Measurements from ENCODE around the gene GATAD2A. TPM values are rescaled to one million over a fixed set of nuclear protein-coding genes. Genes with fewer than 3 reads are reported as not detected.
A peak's percentile ranks its signal among the peaks of the same experiment; 100 is the strongest.

Gene GATAD2A
- total and polyA plus RNA-seq, 4 donors = 7.1 to 23.7 (median 18.2) TPM

DNA sequence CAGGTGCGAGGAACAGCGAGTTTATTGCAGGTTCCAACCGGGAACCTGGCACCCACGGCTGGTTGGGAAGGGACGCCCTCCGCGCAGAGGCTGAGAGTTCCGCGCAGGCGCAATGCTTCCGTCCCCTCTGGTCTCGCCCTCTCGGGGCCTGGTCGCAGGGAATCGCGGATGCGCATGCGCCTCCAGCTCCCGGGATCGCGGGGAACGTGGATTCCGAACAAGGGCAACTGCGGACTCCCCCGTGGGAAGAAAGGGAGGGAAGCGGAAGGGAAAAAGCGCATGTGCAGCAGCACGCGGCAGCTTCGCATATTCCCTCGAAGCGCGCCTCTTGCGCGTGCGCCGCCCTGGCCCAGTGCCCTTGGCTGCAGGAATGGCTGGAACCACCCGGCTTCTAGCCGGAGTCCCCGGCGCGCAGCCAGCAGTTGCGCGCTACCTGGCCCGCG, 108.8 kb downstream of the GATAD2A start:
- DNase-seq (ENCODE audit: low spot score) = peak; percentile 65
- no peak overlapping the region for H3K27ac ChIP-seq (ENCODE audit: low read depth in 1 of 2, low read length in 2 of 2)
- H3K27me3 ChIP-seq (ENCODE audit: control insufficient read depth in 4 of 4, insufficient read depth in 4 of 4, low read length in 3 of 4) = no peaks in the 10 kb centered on the region
- H3K4me3 ChIP-seq (ENCODE audit: low read depth in 1 of 3, low read length in 3 of 3) = peak overlapping the region in 1 of 3 donors; percentile 8
- no peaks in the 10 kb centered on the region for H3K36me3 ChIP-seq (ENCODE audit: control insufficient read depth in 4 of 4, insufficient read depth in 3 of 4, low read depth in 1 of 4, low read length in 3 of 4)
- H3K4me1 ChIP-seq (ENCODE audit: control insufficient read depth in 4 of 4, insufficient read depth in 4 of 4, low read length in 3 of 4) = peaks cover 6 to 17% (median 11%) of the 10 kb centered on the region in 4 donors
- no peak for TF ChIP-seq RAD21 (IDR thresholded peaks at IDR 0.05)
- TF ChIP-seq, protein P1, sequence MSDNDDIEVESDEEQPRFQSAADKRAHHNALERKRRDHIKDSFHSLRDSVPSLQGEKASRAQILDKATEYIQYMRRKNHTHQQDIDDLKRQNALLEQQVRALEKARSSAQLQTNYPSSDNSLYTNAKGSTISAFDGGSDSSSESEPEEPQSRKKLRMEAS (IDR thresholded peaks at IDR 0.05) = peak; percentile 97
- H3K9me3 ChIP-seq (ENCODE audit: control insufficient read depth in 4 of 4, low read length in 3 of 4) = no peaks in the 10 kb centered on the region
- H3K9ac ChIP-seq (ENCODE audit: low read depth in 1 of 2, low read length in 2 of 2) = no peak overlapping the region
- 48% methylated on average over 46 of the region's 46 CpGs for WGBS

DNA sequence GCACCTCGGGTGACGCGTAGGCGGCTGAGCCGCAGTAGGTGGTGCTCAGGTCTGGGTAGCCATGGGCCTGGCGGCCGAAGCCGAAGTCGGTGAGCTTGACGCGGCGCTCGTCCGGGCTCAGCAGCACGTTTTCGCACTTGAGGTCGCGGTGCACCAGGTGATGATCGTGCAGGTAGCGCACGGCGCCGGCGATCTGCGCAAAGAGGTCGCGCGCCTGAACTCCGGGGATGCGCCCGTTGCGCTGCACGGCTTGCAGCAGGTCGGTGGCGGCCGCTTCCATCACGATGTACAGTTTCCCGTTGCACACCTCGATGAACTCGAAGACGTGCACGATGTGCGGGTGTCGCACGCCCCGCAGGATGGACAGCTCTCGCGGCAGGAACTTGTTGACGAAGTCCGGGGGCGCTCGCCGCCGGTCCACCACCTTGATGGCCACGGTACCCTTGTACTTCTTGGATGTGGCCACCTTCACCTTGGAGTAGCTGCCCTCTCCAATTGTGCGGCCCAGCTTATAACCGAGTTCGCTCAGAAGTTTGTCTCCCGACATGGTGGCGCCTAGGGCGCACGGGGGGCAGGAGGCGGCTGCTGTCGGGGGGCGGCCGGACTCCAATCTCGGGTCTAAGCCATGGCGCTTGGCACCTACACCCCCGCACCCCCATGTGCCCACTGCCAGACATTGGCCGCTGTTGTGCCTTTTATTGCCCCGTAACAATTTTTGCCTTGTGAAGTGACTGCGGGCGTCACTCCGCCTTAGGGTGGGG, 109.6 kb downstream of the GATAD2A start, which contains the start of gene TSSK6:
Gene TSSK6 (minus strand): TSS at position 668 of the 761 bp plus-strand sequence. CDS start 121 bp downstream, at position 547.
- 82% methylated on average over 74 of the region's 74 CpGs for WGBS
- Histone ChIP-seq H3K4me1 (ENCODE audit: control insufficient read depth in 4 of 4, insufficient read depth in 4 of 4, low read length in 3 of 4) (peaks cover 6 to 17% (median 11%) of the 10 kb centered on the region in 4 donors), H3K9me3 (ENCODE audit: control insufficient read depth in 4 of 4, low read length in 3 of 4) (no peaks in the 10 kb centered on the region), H3K9ac (ENCODE audit: low read depth in 1 of 2, low read length in 2 of 2) (peak within 1 kb of the TSS; percentile 78 to 91), H3K36me3 (ENCODE audit: control insufficient read depth in 4 of 4, insufficient read depth in 3 of 4, low read depth in 1 of 4, low read length in 3 of 4) (no peaks in the 10 kb centered on the region), H3K27ac (ENCODE audit: low read depth in 1 of 2, low read length in 2 of 2) (peak within 1 kb of the TSS; percentile 81 to 84), H3K27me3 (ENCODE audit: control insufficient read depth in 4 of 4, insufficient read depth in 4 of 4, low read length in 3 of 4) (no peaks in the 10 kb centered on the region), H3K4me3 (ENCODE audit: low read depth in 1 of 3, low read length in 3 of 3) (peak within 1 kb of the TSS; percentile 56 to 98 (median 92))
- DNase-seq (ENCODE audit: low spot score) = no peak
- TF ChIP-seq RXRA (IDR thresholded peaks at IDR 0.05) = no peak
- TF ChIP-seq GABPA (IDR thresholded peaks at IDR 0.05 in 1 of 2, conservative IDR thresholded peaks at IDR 0.05 in 1 of 2) = no peak
- TF ChIP-seq ZBTB33 (IDR thresholded peaks at IDR 0.05) = no peak
- TF ChIP-seq HNF4G (IDR thresholded peaks at IDR 0.05) = no peak
- no peak for TF ChIP-seq CTCF (IDR thresholded peaks at IDR 0.05; ENCODE audit: low read depth, low read length, missing input control)
- no peak for TF ChIP-seq FOXA1 (IDR thresholded peaks at IDR 0.05)
- TF ChIP-seq RAD21 (IDR thresholded peaks at IDR 0.05) = no peak
- TF ChIP-seq FOXA2 (IDR thresholded peaks at IDR 0.05) = no peak
- TF ChIP-seq YY1 (IDR thresholded peaks at IDR 0.05) = no peak
- TF ChIP-seq ATF3 (IDR thresholded peaks at IDR 0.05) = no peak
- TF ChIP-seq, protein P1 (IDR thresholded peaks at IDR 0.05) = no peak
- TF ChIP-seq REST (IDR thresholded peaks at IDR 0.05) = no peak
- no peak for TF ChIP-seq SP1 (IDR thresholded peaks at IDR 0.05)
- TF ChIP-seq JUND (IDR thresholded peaks at IDR 0.05) = no peak
- no peak for TF ChIP-seq TAF1 (conservative IDR thresholded peaks at IDR 0.05)
- TF ChIP-seq EGR1 (IDR thresholded peaks at IDR 0.05; ENCODE audit: low read depth in 2 of 2) = no peak
- TF ChIP-seq HNF4A (conservative IDR thresholded peaks at IDR 0.05) = no peak
